ENCODE measurements around the gene RTEL1.

The RTEL1 gene

DNA sequence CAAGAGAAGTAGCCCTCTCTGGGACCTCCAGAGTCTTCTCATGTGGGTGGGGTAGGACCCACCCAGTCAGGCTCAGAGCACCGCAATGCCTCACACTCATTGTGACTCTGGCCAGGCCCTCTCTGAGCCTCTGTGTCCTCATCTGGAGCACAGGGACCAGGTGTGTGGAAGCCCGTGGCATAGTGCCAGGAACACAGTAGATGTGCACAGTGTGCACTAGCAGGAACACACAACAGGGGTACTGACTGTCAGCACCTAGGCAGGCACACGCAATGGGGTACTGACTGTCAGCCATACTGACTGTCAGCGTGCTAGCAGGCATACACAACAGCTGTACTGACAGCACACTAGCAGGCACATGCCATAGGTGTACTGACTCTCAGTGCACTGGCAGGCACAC lies 2.9 kb upstream of the RTEL1 start:
- TF ChIP-seq, protein P1, sequence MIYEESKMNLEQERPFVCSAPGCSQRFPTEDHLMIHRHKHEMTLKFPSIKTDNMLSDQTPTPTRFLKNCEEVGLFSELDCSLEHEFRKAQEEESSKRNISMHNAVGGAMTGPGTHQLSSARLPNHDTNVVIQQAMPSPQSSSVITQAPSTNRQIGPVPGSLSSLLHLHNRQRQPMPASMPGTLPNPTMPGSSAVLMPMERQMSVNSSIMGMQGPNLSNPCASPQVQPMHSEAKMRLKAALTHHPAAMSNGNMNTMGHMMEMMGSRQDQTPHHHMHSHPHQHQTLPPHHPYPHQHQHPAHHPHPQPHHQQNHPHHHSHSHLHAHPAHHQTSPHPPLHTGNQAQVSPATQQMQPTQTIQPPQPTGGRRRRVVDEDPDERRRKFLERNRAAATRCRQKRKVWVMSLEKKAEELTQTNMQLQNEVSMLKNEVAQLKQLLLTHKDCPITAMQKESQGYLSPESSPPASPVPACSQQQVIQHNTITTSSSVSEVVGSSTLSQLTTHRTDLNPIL (CRISPR knock-in tag; IDR thresholded peaks at IDR 0.05; ENCODE audit: low read depth), result no peak
- TF ChIP-seq, protein P2, sequence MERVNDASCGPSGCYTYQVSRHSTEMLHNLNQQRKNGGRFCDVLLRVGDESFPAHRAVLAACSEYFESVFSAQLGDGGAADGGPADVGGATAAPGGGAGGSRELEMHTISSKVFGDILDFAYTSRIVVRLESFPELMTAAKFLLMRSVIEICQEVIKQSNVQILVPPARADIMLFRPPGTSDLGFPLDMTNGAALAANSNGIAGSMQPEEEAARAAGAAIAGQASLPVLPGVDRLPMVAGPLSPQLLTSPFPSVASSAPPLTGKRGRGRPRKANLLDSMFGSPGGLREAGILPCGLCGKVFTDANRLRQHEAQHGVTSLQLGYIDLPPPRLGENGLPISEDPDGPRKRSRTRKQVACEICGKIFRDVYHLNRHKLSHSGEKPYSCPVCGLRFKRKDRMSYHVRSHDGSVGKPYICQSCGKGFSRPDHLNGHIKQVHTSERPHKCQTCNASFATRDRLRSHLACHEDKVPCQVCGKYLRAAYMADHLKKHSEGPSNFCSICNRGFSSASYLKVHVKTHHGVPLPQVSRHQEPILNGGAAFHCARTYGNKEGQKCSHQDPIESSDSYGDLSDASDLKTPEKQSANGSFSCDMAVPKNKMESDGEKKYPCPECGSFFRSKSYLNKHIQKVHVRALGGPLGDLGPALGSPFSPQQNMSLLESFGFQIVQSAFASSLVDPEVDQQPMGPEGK (CRISPR knock-in tag; IDR thresholded peaks at IDR 0.05; ENCODE audit: borderline replicate concordance), result no peak
- TF ChIP-seq CSDC2 (CRISPR knock-in tag; IDR thresholded peaks at IDR 0.05) (no peak), ZFP3 (CRISPR knock-in tag; IDR thresholded peaks at IDR 0.05) (no peak), TCF4 (CRISPR knock-in tag; IDR thresholded peaks at IDR 0.05; ENCODE audit: borderline replicate concordance) (no peak), RARB (CRISPR knock-in tag; IDR thresholded peaks at IDR 0.05) (no peak), PPARA (CRISPR knock-in tag; IDR thresholded peaks at IDR 0.05; ENCODE audit: borderline replicate concordance) (no peak), OSR1 (CRISPR knock-in tag; IDR thresholded peaks at IDR 0.05) (no peak), BACH2 (CRISPR knock-in tag; IDR thresholded peaks at IDR 0.05; ENCODE audit: borderline replicate concordance) (no peak), ZNF8 (CRISPR knock-in tag; IDR thresholded peaks at IDR 0.05) (no peak)
- TF ChIP-seq, protein P3, sequence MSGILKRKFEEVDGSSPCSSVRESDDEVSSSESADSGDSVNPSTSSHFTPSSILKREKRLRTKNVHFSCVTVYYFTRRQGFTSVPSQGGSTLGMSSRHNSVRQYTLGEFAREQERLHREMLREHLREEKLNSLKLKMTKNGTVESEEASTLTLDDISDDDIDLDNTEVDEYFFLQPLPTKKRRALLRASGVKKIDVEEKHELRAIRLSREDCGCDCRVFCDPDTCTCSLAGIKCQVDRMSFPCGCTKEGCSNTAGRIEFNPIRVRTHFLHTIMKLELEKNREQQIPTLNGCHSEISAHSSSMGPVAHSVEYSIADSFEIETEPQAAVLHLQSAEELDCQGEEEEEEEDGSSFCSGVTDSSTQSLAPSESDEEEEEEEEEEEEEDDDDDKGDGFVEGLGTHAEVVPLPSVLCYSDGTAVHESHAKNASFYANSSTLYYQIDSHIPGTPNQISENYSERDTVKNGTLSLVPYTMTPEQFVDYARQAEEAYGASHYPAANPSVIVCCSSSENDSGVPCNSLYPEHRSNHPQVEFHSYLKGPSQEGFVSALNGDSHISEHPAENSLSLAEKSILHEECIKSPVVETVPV (CRISPR knock-in tag; IDR thresholded peaks at IDR 0.05), result no peak
- TF ChIP-seq, protein P4, sequence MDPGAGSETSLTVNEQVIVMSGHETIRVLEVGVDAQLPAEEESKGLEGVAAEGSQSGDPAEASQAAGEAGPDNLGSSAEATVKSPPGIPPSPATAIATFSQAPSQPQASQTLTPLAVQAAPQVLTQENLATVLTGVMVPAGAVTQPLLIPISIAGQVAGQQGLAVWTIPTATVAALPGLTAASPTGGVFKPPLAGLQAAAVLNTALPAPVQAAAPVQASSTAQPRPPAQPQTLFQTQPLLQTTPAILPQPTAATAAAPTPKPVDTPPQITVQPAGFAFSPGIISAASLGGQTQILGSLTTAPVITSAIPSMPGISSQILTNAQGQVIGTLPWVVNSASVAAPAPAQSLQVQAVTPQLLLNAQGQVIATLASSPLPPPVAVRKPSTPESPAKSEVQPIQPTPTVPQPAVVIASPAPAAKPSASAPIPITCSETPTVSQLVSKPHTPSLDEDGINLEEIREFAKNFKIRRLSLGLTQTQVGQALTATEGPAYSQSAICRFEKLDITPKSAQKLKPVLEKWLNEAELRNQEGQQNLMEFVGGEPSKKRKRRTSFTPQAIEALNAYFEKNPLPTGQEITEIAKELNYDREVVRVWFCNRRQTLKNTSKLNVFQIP (CRISPR knock-in tag; IDR thresholded peaks at IDR 0.05; ENCODE audit: borderline replicate concordance, low read depth), result no peak

DNA sequence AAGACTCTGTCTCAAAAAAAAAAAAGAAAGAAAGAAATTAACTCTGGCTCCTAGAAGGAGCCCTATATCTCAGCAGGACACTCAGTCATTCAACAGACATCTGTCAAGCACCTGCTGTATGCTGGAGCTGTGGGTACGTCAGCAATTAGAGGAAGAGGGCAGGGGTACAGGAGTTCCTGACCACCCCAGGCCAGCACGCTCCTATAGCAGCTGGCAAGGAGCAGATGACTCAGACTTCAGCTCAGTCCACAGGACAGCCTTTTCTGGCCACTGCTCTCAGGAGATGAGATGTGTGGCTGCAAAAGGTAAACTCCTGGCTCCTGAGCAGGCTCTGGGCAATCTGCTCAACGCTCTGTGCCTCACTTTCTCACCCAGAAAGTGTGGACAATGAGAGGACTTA lies 1.7 kb upstream of the RTEL1 start:
- no peak for ATAC-seq
- TF ChIP-seq TCF4 (CRISPR knock-in tag; IDR thresholded peaks at IDR 0.05; ENCODE audit: borderline replicate concordance) (no peak), ARNTL (CRISPR knock-in tag; IDR thresholded peaks at IDR 0.05; ENCODE audit: borderline replicate concordance, low read depth) (no peak), GLIS3 (CRISPR knock-in tag; IDR thresholded peaks at IDR 0.05) (no peak), BACH2 (CRISPR knock-in tag; IDR thresholded peaks at IDR 0.05; ENCODE audit: borderline replicate concordance) (no peak), ESRRG (CRISPR knock-in tag; IDR thresholded peaks at IDR 0.05) (no peak), RARB (CRISPR knock-in tag; IDR thresholded peaks at IDR 0.05) (no peak), TSHZ2 (CRISPR knock-in tag; IDR thresholded peaks at IDR 0.05) (no peak), CSDC2 (CRISPR knock-in tag; IDR thresholded peaks at IDR 0.05) (no peak), ISL1 (CRISPR knock-in tag; IDR thresholded peaks at IDR 0.05) (no peak), TOX (CRISPR knock-in tag; IDR thresholded peaks at IDR 0.05; ENCODE audit: borderline replicate concordance) (no peak), ZC3H10 (CRISPR knock-in tag; IDR thresholded peaks at IDR 0.05) (no peak), SNAI2 (CRISPR knock-in tag; IDR thresholded peaks at IDR 0.05) (no peak), ZNF8 (CRISPR knock-in tag; IDR thresholded peaks at IDR 0.05) (no peak), OSR1 (CRISPR knock-in tag; IDR thresholded peaks at IDR 0.05) (no peak), ZNF565 (CRISPR knock-in tag; conservative IDR thresholded peaks at IDR 0.05; ENCODE audit: low read depth) (no peak), ZFP30 (CRISPR knock-in tag; IDR thresholded peaks at IDR 0.05) (no peak), ZNF70 (CRISPR knock-in tag; IDR thresholded peaks at IDR 0.05) (no peak)
- TF ChIP-seq, protein P4 (CRISPR knock-in tag; IDR thresholded peaks at IDR 0.05; ENCODE audit: borderline replicate concordance, low read depth), result no peak
- TF ChIP-seq, protein P1 (CRISPR knock-in tag; IDR thresholded peaks at IDR 0.05; ENCODE audit: low read depth), result no peak
- TF ChIP-seq, protein P2 (CRISPR knock-in tag; IDR thresholded peaks at IDR 0.05; ENCODE audit: borderline replicate concordance), result no peak

More for the DNA sequence above, 2.9 kb upstream of the RTEL1 start:
- ATAC-seq, result no peak

Measured in SK-N-SH treated with all-trans-retinoic acid at 6 μM for 48 hours (cell line).